Right lobe of liver (tissue), 4 donors: ENCODE measurements around the gene SLC2A8.

ENCODE experiments used
- POLR2A ChIP-seq: fragments of 450-650 bp; IDR thresholded peaks from one replicate; pipeline ENCODE4 v1.6.1; 2017; ENCODE audit warnings: antibody characterized with exemption, mild to moderate bottlenecking
- TF ChIP-seq, protein P1 (sequence below), 4 donors: fragments of 200-600 bp in 3 of 4; fragments of 450-650 bp in 1 of 4; IDR thresholded peaks; one replicate each; pipeline versions ENCODE4 v1.5.1 to v1.8.0; 2016 to 2022; ENCODE audit warnings: antibody characterized with exemption in 4 of 4, mild to moderate bottlenecking in 2 of 4
- donor health status: DM: no; HTN: no; CAD: no.
- donor health status: DM: no; HTN: no; CAD: no.
- donor health status: DM: no; HTN: yes; CAD: no.

- TF ChIP-seq, protein P1, sequence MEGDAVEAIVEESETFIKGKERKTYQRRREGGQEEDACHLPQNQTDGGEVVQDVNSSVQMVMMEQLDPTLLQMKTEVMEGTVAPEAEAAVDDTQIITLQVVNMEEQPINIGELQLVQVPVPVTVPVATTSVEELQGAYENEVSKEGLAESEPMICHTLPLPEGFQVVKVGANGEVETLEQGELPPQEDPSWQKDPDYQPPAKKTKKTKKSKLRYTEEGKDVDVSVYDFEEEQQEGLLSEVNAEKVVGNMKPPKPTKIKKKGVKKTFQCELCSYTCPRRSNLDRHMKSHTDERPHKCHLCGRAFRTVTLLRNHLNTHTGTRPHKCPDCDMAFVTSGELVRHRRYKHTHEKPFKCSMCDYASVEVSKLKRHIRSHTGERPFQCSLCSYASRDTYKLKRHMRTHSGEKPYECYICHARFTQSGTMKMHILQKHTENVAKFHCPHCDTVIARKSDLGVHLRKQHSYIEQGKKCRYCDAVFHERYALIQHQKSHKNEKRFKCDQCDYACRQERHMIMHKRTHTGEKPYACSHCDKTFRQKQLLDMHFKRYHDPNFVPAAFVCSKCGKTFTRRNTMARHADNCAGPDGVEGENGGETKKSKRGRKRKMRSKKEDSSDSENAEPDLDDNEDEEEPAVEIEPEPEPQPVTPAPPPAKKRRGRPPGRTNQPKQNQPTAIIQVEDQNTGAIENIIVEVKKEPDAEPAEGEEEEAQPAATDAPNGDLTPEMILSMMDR (IDR thresholded peaks at IDR 0.05), result no peak
- no peak for TF ChIP-seq POLR2A
Observed at GRCh38 chr9:127448112-127448805, 51.3 kb downstream of the SLC2A8 start.
